ENCODE results near the gene CD99. TPM values are rescaled to one million over a fixed set of nuclear protein-coding genes. Genes with fewer than 3 reads are reported as not detected.

CD99 gene
- total and polyA plus RNA-seq, 9 of the 15 experiments (the other 6 are each of a cell fraction or from before 2014, with no cell fraction given) = 5.0 to 55.3 (median 34.5) TPM

- H3K36me3 ChIP-seq (ENCODE audit: control insufficient read depth, insufficient read depth, low read length) = no peaks in the 10 kb centered on the region
- intact Hi-C loops (cut with micrococcal nuclease) (no loop called here), in situ Hi-C loops (cut with MboI) (no loop called here)
- H3K9me1 ChIP-seq (ENCODE audit: control insufficient read depth, insufficient read depth, low read length) = no peaks in the 10 kb centered on the region
- TF ChIP-seq CREB3L1 (IDR thresholded peaks at IDR 0.05; ENCODE audit: borderline replicate concordance, low read depth) (no peak), ZNF609 (CRISPR knock-in tag; IDR thresholded peaks at IDR 0.05; ENCODE audit: borderline replicate concordance) (no peak), PCBP2 (IDR thresholded peaks at IDR 0.05; ENCODE audit: low read depth, low read length, poor library complexity, severe bottlenecking) (no peak), ZNF766 (CRISPR knock-in tag; conservative IDR thresholded peaks at IDR 0.05) (0 out of 2 replicates have a peak, but pooled peaks have one; percentile 51), TRIM28 (IDR thresholded peaks at IDR 0.05) (no peak), SOX6 (IDR thresholded peaks at IDR 0.05) (peak; percentile 42; the same call in 1 of the 2 replicates), FOXA3 (CRISPR knock-in tag; conservative IDR thresholded peaks at IDR 0.05 in 1 of 2, IDR thresholded peaks at IDR 0.05 in 1 of 2) (peak in 1 of 2 experiments; percentile 63; a peak in 2 of 4 replicates)
- H3K79me2 ChIP-seq (ENCODE audit: control insufficient read depth, insufficient read depth, low read length) = no peaks in the 10 kb centered on the region
- POLR2A ChIA-PET = no interaction called here
- CTCF ChIA-PET (ENCODE audit: low intra/inter-chr PET ratio) = no interaction called here
- H4K20me1 ChIP-seq (replicated peaks; ENCODE audit: control insufficient read depth, insufficient read depth, low read length) = no peaks in the 10 kb centered on the region
- ATAC-seq (no peak), FAIRE-seq (no peak), DNase-seq (ENCODE audit: extremely low read depth in 1 of 4, low spot score in 3 of 4) (no peak)
- no peak overlapping the region for H3K9ac ChIP-seq (ENCODE audit: insufficient read depth in 1 of 2, low read depth in 2 of 2, low read length in 2 of 2)
- no peak overlapping the region for H3K4me3 ChIP-seq
- no peak overlapping the region for H2AFZ ChIP-seq (ENCODE audit: low read depth, low read length)
- no peaks in the 10 kb centered on the region for H3K9me3 ChIP-seq (replicated peaks; ENCODE audit: control insufficient read depth, insufficient read depth, low read depth, low read length)
- H3K4me1 ChIP-seq (replicated peaks in 1 of 2; ENCODE audit: control insufficient read depth in 2 of 2, insufficient read depth in 2 of 2, low read length in 2 of 2) = no peaks in the 10 kb centered on the region; a peak in 1 of 5 replicates
- H3K27me3 ChIP-seq (ENCODE audit: control insufficient read depth in 2 of 2, insufficient read depth in 2 of 2, low read length in 2 of 2) = no peaks in the 10 kb centered on the region
- H3K4me2 ChIP-seq (ENCODE audit: insufficient read depth, low read length) = no peak overlapping the region
- H3K27ac ChIP-seq (ENCODE audit: extremely low read depth, low read depth, low read length) = no peak overlapping the region
- BruUV-seq (replicated peaks) = no TSS peak
- WGBS (ENCODE audit: insufficient coverage, low coverage, missing lambda C conversion rate) = 39% methylated on average over 4 of the region's 5 CpGs
Measured at GRCh38 chrX:2717312-2717711, 26.2 kb downstream of the CD99 start.
